Measurements from ENCODE around the gene CYSRT1. TPM values are rescaled to one million over a fixed set of nuclear protein-coding genes. Genes with fewer than 3 reads are reported as not detected.

Gene CYSRT1
- total RNA-seq, 2 experiments from 2014 or later = 0.32 to 0.49 TPM

DNA sequence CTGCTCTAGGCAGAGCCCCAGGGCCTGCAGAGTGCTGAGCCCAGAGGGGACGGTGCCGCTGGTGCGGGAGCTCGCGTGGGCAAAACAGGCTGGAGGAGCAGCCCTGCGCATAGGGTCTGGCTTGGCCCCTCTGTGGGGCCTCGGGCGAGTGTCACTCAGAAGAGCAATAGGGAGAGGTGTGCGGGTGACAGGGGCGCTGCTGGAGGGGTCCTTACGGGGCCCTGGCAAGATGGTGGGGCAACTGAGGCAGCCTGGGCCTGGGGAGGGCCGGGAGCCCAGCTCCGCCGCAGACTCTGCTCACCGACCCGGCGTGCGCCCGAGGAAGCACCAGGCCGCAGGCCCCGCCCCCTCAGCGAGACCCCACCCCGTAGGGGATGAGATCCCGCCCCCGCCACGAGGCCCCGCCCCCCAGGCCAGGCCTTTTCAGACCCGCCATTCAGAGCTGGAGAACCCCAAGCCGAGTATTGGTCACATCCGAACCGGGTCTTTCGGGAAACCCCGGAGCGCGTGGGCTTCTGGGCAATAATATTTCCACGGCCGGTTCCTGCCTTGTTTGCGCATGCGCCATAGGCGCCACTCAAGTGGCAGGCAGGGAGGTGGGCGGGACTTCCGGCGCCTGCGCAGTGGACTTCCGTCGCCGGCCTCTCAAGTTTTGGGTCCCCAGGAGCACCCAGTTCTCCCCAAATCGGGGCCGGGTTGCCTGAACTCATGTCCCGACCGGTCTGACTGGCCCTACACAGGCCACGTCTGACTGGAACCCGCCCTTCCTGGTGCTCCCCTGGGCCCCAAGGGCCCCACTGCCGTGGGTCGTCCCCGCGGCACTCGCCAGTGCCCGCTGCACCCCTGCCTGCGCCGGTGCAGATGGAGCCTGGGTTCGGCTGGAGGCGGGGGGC is 1.6 kb upstream of the CYSRT1 start:
- H3K4me3 Mint-ChIP-seq = peak overlapping the region; percentile 85
- H3K27me3 Mint-ChIP-seq = peaks cover 8% of the 10 kb centered on the region
- peak; percentile 98 for DNase-seq
- H3K4me1 Mint-ChIP-seq = peaks cover 6% of the 10 kb centered on the region
- H3K27ac Mint-ChIP-seq = peak overlapping the region; percentile 38
- no peaks in the 10 kb centered on the region for H3K9me3 Mint-ChIP-seq
- no peaks in the 10 kb centered on the region for H3K36me3 Mint-ChIP-seq

DNA sequence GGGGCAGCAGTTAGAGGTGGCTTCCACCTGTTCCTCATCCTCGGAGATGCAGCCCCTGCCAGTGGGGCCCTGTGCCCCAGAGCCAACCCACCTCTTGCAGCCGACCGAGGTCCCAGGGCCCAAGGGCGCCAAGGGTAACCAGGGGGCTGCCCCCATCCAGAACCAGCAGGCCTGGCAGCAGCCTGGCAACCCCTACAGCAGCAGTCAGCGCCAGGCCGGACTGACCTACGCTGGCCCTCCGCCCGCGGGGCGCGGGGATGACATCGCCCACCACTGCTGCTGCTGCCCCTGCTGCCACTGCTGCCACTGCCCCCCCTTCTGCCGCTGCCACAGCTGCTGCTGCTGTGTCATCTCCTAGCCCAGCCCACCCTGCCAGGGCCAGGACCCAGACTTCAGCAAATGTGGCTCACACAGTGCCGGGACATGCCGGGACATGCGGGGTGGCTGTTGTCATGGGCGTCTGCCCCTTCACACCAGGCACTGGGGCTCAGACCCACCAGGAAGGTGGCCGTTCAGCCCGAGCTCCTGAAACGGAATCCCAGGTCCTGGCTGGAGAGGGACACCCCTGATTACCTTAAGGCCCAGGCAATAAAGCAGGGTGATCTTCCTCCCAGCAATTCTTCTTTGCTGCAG is 841 bp downstream of the CYSRT1 start:
- Mint-ChIP-seq H3K9me3 (no peaks in the 10 kb centered on the region), H3K27me3 (peaks cover 12% of the 10 kb centered on the region), H3K27ac (no peak overlapping the region), H3K36me3 (no peaks in the 10 kb centered on the region), H3K4me3 (no peak overlapping the region), H3K4me1 (peaks cover 6% of the 10 kb centered on the region)
- no peak for DNase-seq

DNA sequence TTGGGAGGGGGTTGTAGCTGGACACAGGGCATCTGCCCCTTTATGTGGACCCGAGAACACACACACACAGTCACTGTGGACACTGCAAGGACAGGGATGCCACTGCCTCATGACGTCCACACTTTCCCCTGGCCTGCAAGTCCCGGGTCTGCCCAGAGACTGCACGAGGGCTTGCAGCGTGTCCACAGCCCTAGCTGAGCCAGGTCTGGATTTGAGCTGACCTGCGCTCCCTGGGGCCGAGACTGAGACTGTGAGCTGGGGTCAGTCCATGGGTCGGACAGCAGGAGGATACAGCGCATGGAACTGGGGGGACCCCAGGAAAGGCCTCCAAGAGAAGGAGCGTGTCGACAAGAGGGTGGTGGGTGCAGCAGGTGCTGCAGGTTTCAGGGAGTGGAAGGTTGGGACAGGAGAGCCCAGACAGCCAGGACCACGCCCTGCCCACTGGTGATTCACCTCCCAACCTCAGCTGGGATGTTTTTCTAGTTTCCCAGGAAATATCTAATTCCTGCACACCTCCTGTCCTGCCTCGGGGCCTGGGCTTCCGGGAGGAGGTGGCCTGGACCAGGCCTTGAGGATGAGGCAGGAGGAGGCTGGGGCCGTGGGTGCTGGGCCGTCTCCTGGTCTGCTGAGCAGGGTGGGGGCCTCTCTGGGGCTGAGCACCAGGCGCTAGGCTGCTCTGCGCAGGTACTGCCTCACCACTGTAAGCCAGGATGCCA is 1.5 kb downstream of the CYSRT1 start:
- H3K4me3 Mint-ChIP-seq = no peak overlapping the region
- no peaks in the 10 kb centered on the region for H3K9me3 Mint-ChIP-seq
- no peak for DNase-seq
- H3K4me1 Mint-ChIP-seq = peaks cover 6% of the 10 kb centered on the region
- peaks cover 12% of the 10 kb centered on the region for H3K27me3 Mint-ChIP-seq
- no peaks in the 10 kb centered on the region for H3K36me3 Mint-ChIP-seq
- no peak overlapping the region for H3K27ac Mint-ChIP-seq

DNA sequence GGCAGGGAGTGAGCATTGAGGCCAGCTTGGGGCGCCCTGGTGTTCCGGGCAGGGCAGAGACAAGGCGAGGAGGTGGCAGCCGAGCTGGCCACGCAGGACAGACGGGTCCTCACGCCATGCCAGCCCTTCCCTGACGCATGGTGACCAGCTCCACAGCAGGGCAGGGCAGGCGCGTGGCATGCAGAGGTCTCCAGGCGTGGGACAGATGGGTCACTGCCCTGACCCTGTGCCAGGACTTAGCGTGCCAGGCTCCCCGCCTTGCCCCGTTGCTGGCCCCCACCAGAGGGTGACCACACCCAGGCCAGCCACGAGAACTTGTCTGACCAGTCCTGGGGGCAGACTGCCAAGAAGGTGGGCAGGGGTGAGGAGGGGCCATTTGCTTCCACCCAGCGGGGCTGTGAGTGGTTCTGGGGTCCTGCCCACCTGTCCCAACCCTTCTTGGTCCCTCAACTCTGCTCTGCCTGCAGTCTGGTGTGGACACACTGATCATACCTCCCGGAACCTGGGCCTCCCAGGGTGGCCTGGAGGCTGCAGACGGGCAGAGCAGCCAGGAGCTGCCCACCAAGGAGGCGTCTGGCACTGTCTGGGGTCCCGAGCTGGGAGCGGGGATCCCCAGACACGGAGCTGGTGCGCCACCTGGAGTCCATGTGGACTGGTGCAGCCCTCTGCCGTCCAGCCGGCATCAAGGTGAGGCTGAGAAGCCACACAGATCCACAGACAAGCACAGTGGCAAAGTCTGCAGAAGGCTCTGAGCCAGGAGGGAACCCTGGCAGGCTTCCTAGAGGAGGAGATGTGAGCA is 2.3 kb downstream of the CYSRT1 start, which contains the start of gene RNF224:
TSS of gene RNF224 (plus strand) at position 449 of the 799 bp plus-strand sequence. CDS start 834 bp downstream, outside the sequence.
- Mint-ChIP-seq H3K4me3 (no peak within 1 kb of the TSS), H3K9me3 (no peaks in the 10 kb centered on the region), H3K36me3 (no peaks in the 10 kb centered on the region), H3K27ac (peak within 1 kb of the TSS; percentile 64), H3K4me1 (peaks cover 6% of the 10 kb centered on the region), H3K27me3 (peaks cover 12% of the 10 kb centered on the region)
- DNase-seq = peak; percentile 84

DNA sequence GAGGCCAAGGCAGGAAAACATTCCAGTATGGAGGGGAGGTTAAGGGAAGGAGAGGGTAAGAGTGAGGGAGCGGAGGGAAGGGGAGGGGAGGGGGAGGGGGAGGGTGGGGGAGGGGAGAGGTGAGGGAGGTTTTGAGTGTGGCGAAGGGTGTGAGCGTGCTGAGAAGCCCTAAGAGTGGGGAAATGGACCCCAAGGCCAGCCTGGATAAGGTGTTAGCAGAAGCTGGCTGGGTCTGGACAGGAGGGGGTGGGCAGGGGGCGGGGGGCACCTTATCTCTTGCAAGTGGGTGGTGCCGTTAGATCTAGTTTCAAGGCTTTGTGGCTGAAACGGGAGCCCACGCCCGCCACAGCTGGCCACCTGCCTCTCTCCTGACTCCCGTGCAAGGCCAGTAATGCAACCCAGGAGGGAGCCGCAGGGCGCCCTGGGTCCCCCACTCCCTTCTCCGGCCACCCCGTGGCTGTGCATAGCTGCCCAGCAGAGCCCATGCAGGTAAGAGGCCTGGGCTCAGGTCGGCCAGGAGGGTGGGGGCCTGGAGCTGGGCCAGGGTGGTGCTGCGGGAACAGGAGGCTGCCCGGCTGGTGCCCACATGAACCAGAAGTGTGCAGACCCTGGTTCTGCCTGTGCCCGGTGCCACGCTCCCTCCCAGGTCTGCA is 3.0 kb downstream of the CYSRT1 start:
- H3K9me3 Mint-ChIP-seq = no peaks in the 10 kb centered on the region
- no peak overlapping the region for H3K4me3 Mint-ChIP-seq
- peaks cover 12% of the 10 kb centered on the region for H3K27me3 Mint-ChIP-seq
- peak overlapping the region; percentile 64 for H3K27ac Mint-ChIP-seq
- H3K4me1 Mint-ChIP-seq = peaks cover 4% of the 10 kb centered on the region
- H3K36me3 Mint-ChIP-seq = no peaks in the 10 kb centered on the region
- DNase-seq = no peak

DNA sequence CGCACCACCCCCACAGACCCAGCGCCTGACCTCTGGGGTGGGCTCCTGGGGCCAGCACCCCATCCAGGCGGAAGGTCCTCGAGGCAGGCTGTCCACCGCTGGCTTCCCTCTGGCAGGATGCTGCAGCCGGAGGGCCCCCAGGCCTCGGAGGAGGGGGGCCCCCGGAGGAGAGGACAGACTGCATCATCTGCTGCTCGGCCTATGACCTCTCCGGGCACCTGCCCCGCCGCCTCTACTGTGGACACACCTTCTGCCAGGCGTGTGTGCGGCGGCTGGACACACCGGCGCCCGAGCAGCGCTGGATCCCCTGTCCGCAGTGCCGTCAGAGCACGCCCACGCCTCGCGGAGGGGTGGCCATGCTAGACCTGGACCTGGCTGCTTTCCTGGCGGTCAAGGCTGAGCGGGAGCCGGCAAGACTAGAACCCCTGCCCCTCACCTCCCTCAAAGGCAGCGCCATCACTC is 3.6 kb downstream of the CYSRT1 start:
- peaks cover 4% of the 10 kb centered on the region for H3K4me1 Mint-ChIP-seq
- H3K27me3 Mint-ChIP-seq = peaks cover 12% of the 10 kb centered on the region
- H3K4me3 Mint-ChIP-seq = no peak overlapping the region
- H3K9me3 Mint-ChIP-seq = no peaks in the 10 kb centered on the region
- H3K36me3 Mint-ChIP-seq = no peaks in the 10 kb centered on the region
- H3K27ac Mint-ChIP-seq = no peak overlapping the region
- DNase-seq = no peak

DNA sequence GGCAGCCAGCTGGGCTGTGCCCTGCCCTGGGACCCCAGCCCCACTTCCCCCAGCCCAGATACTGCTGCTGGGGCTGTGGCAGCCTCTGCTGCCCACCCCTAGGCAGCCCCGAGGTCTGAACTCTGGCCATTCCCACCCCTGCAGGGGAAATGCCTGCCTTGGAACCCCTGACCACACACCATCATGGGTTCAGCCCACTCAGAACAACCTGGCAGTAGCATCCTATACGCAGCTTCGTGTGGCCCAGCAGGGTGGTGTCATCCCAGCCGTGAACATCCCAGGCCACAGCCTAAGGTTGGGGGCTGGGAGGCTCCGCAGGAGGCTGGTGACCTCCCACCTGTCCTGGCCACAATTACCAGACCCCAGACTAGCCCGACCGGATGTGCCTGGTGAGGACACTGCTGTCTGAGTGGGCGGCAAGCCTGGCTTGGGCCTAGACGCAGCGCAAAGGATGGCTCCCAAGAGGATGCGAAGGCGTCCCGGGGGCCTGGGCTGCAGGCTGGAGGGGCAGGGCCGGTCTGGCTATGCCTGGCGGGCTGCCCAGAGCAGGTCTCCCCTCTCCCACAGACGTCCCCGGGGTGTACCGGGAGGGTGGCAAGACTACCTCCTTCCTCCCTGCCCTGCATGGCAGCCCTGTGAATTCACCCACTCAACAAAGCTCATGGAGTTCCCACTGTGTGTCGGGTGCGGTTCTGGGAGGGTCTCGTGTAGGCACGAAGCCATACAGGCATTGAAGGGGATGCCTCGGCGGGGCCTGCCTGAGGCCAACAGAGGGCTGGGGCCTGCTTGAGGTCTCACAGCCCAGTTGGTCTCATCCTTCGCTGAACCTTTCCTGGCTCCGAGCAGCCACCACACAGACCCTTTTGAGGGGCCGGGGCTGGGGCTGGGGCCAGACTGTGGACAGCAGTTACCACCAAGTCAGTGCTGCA is 4.3 kb downstream of the CYSRT1 start:
- Mint-ChIP-seq H3K27me3 (peaks cover 12% of the 10 kb centered on the region), H3K9me3 (no peaks in the 10 kb centered on the region), H3K27ac (no peak overlapping the region), H3K4me1 (peaks cover 4% of the 10 kb centered on the region), H3K4me3 (no peak overlapping the region), H3K36me3 (no peaks in the 10 kb centered on the region)
- no peak for DNase-seq

DNA sequence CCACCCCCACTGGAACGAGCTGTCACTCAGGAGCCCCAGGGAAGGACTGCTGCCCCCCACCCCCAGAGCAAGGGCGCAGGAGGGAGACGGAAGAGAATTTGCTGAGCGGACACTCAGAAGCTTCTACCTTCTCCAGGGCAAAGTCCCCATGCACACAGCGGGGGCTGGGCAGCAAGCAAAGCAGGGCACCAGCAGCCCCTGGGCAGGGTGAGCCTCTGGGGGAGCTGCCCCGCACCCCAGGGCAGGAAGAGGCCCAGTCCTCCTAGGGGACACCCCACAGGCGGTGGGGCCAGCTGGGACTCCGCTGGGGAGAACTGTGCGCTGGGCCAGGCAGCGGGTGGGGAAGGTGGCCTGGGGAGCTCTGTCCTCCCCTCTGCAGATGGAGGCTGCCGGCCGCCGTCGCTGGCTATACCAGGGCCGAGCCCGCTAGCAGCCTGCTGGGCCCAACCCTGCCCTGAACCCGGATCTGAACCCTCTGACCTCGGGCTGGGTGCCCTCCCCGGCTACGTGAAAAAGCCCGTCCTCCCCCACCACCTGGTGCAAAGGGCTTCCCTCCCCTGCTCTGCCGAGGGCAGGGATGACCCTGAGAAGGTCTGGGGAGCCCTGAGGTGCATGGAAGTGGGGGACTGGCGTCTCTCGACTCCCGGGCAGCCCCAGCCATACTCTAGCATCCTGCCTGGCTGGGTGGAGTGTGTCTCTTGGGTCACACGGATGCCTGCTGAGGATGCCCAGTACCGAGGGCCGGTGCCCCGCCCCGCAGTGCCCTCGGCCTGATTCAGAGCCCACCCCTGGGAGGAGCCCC is 5.1 kb downstream of the CYSRT1 start:
- H3K36me3 Mint-ChIP-seq = no peaks in the 10 kb centered on the region
- H3K27me3 Mint-ChIP-seq = peaks cover 13% of the 10 kb centered on the region
- no peak overlapping the region for H3K27ac Mint-ChIP-seq
- DNase-seq = no peak
- no peak overlapping the region for H3K4me3 Mint-ChIP-seq
- H3K4me1 Mint-ChIP-seq = peaks cover 4% of the 10 kb centered on the region
- H3K9me3 Mint-ChIP-seq = no peaks in the 10 kb centered on the region

DNA sequence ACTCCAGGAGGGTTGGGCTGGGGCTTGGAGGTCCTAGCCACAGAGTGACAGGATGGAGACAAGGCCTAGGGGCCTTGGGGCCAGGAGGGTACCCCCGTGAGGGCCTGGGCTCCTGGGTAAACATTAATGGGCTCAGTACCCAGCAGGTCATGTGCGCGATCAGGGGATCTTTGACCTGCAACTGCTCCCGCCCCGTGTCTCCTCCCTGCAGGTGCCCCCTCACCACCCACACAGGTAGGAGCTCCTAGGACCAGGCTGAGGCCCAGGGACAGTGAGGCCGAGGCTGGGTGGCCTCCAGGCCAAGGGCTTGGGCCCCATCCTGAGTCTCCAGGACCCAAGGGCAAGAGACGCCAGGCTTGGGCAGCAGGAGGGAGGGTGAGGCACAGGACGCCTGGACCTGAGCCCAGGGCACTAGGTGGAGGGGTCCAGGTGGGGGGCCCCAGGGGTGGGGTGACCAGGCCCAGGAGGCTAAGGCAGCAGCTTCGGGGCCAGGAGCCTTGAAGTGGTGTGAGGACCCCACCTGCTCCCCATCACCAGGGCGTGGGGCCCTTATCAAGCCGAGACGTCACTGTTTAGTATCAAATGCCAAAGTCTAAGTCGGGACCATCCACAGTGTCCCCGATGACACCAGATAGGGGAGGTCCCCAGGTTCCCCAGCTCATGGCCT is 5.9 kb downstream of the CYSRT1 start, which contains the start of gene SLC34A3:
TSS of gene SLC34A3 (plus strand) at position 197 of the 667 bp plus-strand sequence. CDS start 802 bp downstream, outside the sequence.
- Mint-ChIP-seq H3K4me1 (peaks cover 2% of the 10 kb centered on the region), H3K27ac (no peak within 1 kb of the TSS), H3K36me3 (no peaks in the 10 kb centered on the region), H3K4me3 (no peak within 1 kb of the TSS), H3K27me3 (peaks cover 17% of the 10 kb centered on the region), H3K9me3 (no peaks in the 10 kb centered on the region)
- no peak for DNase-seq

DNA sequence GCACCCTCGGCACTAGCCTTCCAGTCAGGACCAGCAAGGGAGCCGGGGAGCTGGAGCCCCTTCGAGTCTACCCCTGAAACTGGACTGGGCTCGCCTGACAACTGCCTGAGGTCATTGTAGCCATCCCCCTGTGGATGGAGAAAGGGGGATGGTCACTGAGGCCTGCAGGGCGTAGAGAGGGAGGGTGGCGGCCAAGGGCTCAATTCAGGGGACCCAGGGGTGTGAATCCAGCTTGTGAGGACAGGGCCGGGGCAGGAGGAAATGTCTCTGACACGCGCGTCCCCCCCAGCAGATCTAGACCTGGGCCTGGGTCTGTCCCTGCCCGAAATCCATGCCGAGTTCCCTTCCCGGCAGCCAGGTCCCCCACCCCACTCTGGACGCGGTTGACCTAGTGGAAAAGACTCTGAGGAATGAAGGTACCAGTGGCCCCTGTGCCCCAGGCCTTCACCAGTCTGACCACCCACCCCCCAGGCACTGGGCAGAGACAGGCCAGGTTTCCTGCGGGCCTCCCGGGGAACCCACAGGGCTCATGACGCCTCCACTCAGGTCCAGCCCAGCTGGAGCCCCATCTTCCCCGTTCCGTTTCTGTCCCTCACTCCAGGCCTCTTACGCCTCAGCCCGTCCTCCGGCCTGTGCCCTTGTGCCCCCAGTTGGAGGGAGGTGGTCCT is 6.5 kb downstream of the CYSRT1 start:
- Mint-ChIP-seq H3K4me1 (peaks cover 2% of the 10 kb centered on the region), H3K9me3 (no peaks in the 10 kb centered on the region), H3K27me3 (peaks cover 14% of the 10 kb centered on the region), H3K4me3 (no peak overlapping the region), H3K27ac (no peak overlapping the region), H3K36me3 (no peaks in the 10 kb centered on the region)
- DNase-seq = no peak

DNA sequence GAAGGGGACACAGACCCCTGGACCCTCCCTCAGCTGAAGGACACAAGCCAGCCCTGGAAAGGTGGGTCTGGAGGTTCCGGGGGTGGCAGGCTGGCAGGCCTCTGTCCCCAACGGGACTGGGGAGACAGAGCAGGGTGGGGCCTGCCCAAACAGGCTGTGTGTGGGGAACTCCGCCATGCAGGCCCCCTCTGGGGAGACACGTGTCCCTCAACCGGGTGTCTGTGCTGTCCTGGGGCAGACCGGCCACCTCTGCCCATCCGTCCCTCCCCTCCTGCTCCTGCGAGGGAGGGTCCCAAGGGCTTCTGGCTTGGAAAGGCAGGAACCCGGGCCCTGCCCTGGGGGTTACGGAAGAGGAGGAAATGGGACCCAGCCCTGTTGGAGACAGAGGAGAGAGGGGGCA is 7.1 kb downstream of the CYSRT1 start:
- Mint-ChIP-seq H3K27ac (no peak overlapping the region), H3K4me3 (no peak overlapping the region), H3K36me3 (no peaks in the 10 kb centered on the region), H3K4me1 (peaks cover 2% of the 10 kb centered on the region), H3K27me3 (peaks cover 14% of the 10 kb centered on the region), H3K9me3 (no peaks in the 10 kb centered on the region)
- no peak for DNase-seq

DNA sequence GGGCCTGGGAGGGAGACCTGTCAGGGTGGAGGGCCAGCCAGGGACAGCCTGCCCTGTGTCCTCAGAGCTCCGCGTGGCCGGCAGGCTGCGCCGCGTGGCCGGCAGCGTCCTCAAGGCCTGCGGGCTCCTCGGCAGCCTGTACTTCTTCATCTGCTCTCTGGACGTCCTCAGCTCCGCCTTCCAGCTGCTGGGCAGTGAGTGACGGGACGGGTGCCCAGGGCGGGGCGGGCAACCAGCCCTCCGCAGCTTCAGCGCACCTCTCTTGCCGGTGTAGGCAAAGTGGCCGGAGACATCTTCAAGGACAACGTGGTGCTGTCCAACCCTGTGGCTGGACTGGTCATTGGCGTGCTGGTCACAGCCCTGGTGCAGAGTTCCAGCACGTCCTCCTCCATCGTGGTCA is 7.5 kb downstream of the CYSRT1 start:
- DNase-seq = no peak
- no peak overlapping the region for H3K4me3 Mint-ChIP-seq
- peaks cover 12% of the 10 kb centered on the region for H3K27me3 Mint-ChIP-seq
- H3K27ac Mint-ChIP-seq = no peak overlapping the region
- H3K9me3 Mint-ChIP-seq = no peaks in the 10 kb centered on the region
- H3K4me1 Mint-ChIP-seq = peaks cover 2% of the 10 kb centered on the region
- no peaks in the 10 kb centered on the region for H3K36me3 Mint-ChIP-seq
